T-helper 17 cell (primary cell): ENCODE results near the gene ACP1. TPM values are rescaled to one million over a fixed set of nuclear protein-coding genes. Genes with fewer than 3 reads are reported as not detected.

Experiments used
- ATAC-seq: fragments of 150-1000 bp; cut with Tn5 transposase; 2 replicates; pipeline ENCODE4 v1.10.0; 2021; ENCODE audit warnings: mild to moderate bottlenecking, moderate library complexity
- DNase-seq, 3 donors: peaks; one replicate each; pipeline versions ENCODE4 v3.0.0 to v3.0.0-alpha.2; 2020 to 2021
- H3K9me3 ChIP-seq: one replicate; pipeline ENCODE4 v1.7.0; 2013; ENCODE audit warnings: low read length, mild to moderate bottlenecking; ENCODE audit not compliant: control insufficient read depth, poor library complexity, severe bottlenecking
- H3K27ac Mint-ChIP-seq: one replicate; pipeline ENCODE4 v1.8.0; 2022; ENCODE audit warnings: mild to moderate bottlenecking, moderate library complexity, mixed read lengths
- H3K27me3 Mint-ChIP-seq: one replicate; pipeline ENCODE4 v1.8.0; 2022; ENCODE audit warnings: mixed read lengths
- H3K36me3 Mint-ChIP-seq: one replicate; pipeline ENCODE4 v1.8.0; 2022; ENCODE audit warnings: low read depth, mixed read lengths
- H3K4me1 Mint-ChIP-seq: one replicate; pipeline ENCODE4 v1.8.0; 2022; ENCODE audit warnings: mild to moderate bottlenecking, mixed read lengths
- H3K4me3 Mint-ChIP-seq: one replicate; pipeline ENCODE4 v1.8.0; 2022; ENCODE audit warnings: mild to moderate bottlenecking, moderate library complexity, mixed read lengths
- total RNA-seq, 4 donors: library from RNA in 2 of 4; stranded (reverse) in 2 of 4; gene quantifications; one replicate each; pipeline ENCODE4 v1.2.3 and lab custom pipeline; 2022 to 2026

The ACP1 gene
- 10 to 100 TPM; 71.2 to 87.2 TPM for total RNA-seq
- total RNA-seq (lab: John Stamatoyannopoulos, UW) = 58.3 to 90.6 reads per million in 2 donors

DNA sequence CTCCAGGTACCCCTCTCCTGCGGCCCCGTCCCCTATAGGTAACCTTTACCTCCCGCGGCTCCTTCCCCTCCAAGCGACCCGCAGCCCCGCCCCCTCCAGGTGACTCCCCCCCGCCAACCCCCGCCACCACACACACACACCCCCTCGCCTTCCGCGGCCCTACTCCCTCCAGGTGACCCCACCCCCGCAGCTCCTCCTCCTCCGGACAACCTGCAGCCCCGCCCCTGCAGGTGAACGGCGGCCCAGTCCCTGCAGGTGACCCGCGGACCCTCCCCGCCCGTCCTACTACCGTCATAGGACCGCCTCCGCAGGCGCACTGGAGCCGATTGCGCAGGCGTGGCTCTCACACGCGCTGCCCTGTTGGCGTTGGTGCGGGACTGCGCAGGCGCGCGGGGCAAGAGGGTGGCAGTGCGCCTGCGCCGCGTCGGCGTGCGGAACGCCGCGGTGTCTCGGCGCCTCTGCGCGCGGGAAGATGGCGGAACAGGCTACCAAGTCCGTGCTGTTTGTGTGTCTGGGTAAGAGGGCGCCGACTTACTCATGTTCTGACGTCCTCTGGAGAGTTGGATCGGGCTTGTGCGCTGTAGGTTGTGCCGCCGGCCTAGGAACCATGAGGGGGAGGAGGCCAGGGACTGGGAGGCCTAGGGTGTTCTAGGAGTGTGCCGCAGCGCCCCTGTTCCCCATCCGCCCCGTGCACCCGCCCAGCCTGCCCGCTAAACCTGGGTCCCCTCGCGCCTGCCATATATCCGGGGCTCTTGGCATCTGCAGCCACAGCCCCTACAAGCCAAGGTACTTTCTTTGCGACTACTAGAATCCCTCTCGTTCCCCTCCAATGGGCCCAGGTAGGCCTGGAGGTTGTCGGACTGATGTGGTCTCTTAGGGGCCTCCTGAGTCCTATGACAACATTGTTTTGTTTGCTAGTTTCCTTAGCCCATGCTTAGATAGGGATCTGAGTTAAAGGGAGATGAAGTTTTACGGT lies at the start of gene ACP1:
TSS of gene ACP1 (plus strand) at position 455 of the 976 bp plus-strand sequence. CDS start at position 473, 18 bp downstream.
- peaks cover 3% of the 10 kb centered on the region for H3K36me3 Mint-ChIP-seq
- H3K4me1 Mint-ChIP-seq = peaks cover 22% of the 10 kb centered on the region
- H3K9me3 ChIP-seq = no peaks in the 10 kb centered on the region
- DNase-seq = peak; percentile 95 to 97 (median 96)
- peak; percentile 84 for ATAC-seq
- H3K27me3 Mint-ChIP-seq = no peaks in the 10 kb centered on the region
- peak within 1 kb of the TSS; percentile 90 for H3K27ac Mint-ChIP-seq
- peak within 1 kb of the TSS; percentile 92 for H3K4me3 Mint-ChIP-seq

DNA sequence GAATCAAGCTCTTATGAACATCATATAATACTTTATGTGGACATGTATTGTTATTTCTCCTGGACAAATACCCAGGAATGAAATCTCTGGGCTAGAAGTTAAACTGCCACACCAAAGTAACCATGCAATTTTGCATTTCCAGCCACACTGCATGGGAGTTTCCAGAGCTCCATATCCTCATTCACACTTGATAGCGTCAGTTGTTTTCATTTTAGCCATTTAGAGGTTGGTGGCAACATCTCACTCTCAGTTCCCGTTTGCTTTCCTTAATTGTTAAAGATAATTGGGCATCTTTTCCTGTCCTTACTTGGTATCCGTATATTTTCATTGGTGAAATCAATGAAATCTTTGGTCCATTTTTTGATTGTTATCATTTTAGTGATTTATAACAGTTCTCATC lies 48.7 kb upstream of the ACP1 start:
- DNase-seq (no peak), ATAC-seq (no peak)
- H3K9me3 ChIP-seq = no peaks in the 10 kb centered on the region
- Mint-ChIP-seq H3K27ac (no peak overlapping the region), H3K4me1 (peaks cover 5% of the 10 kb centered on the region), H3K36me3 (peaks cover 12% of the 10 kb centered on the region), H3K4me3 (no peak overlapping the region), H3K27me3 (no peaks in the 10 kb centered on the region)

DNA sequence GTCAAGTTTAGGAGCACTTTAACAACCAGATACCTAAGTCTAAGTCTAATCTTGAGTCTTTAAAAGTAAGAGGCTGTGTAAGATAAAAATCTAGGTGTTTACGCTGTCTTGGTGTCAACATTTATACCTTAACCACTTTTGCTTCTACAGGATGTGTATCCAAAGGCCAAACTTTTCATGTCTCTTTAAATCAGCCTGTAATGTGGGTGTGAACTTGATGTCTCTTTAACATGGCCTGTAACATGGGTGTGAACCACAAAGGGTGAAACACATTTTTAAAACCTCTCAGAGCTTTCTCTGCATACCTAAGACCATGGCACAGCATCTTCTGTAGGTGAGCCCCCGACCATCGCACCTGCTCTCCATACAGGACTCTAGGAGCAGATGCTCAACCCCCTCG lies 41.3 kb upstream of the ACP1 start:
- no peak overlapping the region for H3K4me3 Mint-ChIP-seq
- H3K9me3 ChIP-seq = no peaks in the 10 kb centered on the region
- H3K27me3 Mint-ChIP-seq = no peaks in the 10 kb centered on the region
- H3K36me3 Mint-ChIP-seq = peaks cover 18% of the 10 kb centered on the region
- no peaks in the 10 kb centered on the region for H3K4me1 Mint-ChIP-seq
- ATAC-seq = no peak
- no peak for DNase-seq
- no peak overlapping the region for H3K27ac Mint-ChIP-seq

DNA sequence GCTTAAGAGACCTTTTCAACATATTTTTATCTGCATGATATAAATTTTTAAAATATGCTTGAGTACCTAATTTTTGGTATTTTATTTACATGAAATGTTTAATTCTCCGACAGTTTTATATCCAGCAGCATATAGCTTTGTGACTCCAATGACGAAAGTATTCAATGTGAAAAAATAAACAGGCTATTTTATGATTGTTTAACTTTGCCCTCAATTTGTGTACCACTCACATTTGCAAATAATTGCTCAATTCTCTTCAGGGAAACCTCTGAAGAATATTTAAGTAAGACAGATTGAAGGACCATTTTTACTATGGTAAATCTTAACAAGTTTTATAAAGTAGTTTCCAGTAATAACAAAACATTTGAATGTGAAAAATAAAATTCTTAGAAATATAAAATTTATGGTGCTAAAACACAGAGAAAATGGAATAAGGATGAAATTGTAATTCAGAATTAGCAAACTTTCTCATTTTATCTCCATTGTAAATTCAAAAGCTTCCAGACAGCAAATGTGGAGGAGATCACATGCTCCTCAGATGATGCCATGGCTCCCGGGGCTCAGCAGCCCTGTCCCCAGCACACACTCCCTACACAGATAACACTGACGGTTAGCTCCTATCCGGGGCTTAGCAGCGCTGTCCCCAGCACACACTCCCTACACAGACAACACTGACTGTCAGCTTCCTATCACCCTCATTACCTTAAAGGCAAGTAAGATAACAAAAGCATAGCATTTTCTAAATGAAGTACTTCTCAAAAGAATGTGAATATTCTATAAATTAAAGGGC lies 40.6 kb upstream of the ACP1 start:
- no peak for ATAC-seq
- H3K27me3 Mint-ChIP-seq = no peaks in the 10 kb centered on the region
- no peak overlapping the region for H3K4me3 Mint-ChIP-seq
- no peak for DNase-seq
- peaks cover 2% of the 10 kb centered on the region for H3K4me1 Mint-ChIP-seq
- H3K27ac Mint-ChIP-seq = no peak overlapping the region
- H3K36me3 Mint-ChIP-seq = peaks cover 20% of the 10 kb centered on the region
- no peaks in the 10 kb centered on the region for H3K9me3 ChIP-seq

DNA sequence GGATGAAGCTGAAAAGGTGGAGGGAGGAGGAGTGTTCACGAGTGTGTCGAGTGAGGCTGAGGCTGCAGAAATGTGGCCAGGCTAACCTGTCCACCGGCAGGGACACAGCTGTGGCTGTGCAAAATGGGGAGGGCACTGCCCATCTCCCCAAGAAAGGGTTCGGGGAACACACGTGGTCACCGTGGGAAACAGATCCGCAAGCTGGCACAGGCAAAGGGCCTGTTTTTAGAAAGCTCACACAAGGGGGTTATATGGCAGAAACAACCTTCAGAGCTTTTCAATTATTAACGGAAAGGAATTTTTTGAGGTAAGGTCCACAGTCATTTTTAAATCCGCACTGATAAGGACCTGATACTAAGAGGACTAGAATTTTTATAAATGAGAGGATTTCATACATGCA lies 36.6 kb upstream of the ACP1 start:
- H3K27me3 Mint-ChIP-seq = no peaks in the 10 kb centered on the region
- no peak overlapping the region for H3K4me3 Mint-ChIP-seq
- no peaks in the 10 kb centered on the region for H3K9me3 ChIP-seq
- DNase-seq = no peak
- H3K27ac Mint-ChIP-seq = no peak overlapping the region
- ATAC-seq = no peak
- peaks cover 20% of the 10 kb centered on the region for H3K36me3 Mint-ChIP-seq
- peaks cover 2% of the 10 kb centered on the region for H3K4me1 Mint-ChIP-seq

DNA sequence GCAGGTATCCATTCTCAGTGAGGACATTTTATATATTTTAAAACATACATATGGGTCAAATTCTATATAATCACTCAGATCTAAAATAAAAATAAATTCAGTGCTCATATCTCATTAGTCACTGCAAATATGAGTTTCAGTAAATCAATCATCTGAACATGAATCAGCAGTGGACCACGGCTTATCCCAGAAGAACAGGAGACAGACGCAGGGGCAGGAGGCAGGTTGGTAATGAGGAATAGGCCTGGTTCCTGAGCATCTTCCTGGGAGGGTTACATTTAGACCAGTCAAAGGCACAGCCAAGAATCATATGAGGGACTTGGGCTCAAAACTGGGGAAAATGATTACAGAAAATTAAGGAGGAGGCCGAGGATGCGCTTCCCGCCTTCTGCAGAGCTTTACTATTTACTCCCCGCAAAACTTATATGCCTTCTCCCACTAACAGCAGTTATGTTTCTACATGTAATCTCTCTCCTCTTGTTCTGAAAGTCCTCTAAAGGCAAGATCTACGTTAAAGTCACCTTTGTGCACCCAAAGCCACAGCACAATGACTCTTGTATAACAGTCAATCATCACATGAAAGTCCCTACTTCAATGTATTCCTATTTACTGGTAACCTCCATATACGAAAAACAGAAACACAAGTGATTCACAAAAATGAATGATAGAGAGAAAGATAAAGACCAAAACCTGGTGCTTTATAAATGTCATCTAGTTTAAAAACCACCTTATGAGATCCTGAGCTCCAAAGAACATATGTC lies 36.0 kb upstream of the ACP1 start:
- no peak overlapping the region for H3K27ac Mint-ChIP-seq
- H3K4me1 Mint-ChIP-seq = peaks cover 2% of the 10 kb centered on the region
- ATAC-seq = no peak

DNA sequence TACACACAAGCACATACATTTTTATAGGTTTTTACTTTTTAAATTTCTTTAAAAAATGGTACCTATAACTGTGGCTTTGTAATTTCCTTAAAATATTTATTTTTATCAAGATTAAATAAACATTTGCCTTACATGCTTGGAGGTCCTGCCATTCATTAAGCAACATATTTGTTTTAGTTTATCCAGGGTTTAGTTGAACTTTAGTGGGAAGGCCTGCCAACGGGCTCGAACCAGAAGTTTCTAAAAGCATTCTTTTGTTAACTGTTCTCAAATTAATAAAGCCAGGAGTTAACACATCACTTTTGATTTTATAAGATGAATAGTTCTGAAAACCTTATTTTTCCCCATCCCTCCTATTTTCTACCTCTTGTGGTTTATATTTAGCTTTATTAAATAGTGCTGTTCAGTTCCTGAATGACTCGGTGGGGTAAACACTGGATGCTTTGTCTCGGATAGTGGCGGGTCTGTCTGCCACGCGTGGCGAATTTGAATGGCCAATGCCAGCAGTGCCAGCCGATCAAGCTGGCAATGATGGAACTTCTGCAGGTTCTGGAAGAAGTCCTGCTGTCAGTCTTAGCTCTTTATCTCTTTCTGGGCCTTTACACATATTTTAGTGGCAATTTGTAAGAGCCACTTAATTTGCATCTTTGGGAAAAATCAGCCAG lies 33.1 kb upstream of the ACP1 start:
- H3K27ac Mint-ChIP-seq = no peak overlapping the region
- no peaks in the 10 kb centered on the region for H3K27me3 Mint-ChIP-seq
- no peak overlapping the region for H3K4me3 Mint-ChIP-seq
- ATAC-seq (no peak), DNase-seq (no peak)
- H3K9me3 ChIP-seq = no peaks in the 10 kb centered on the region
- H3K36me3 Mint-ChIP-seq = peaks cover 8% of the 10 kb centered on the region
- H3K4me1 Mint-ChIP-seq = peaks cover 2% of the 10 kb centered on the region

More for the DNA sequence above, 36.0 kb upstream of the ACP1 start:
- H3K36me3 Mint-ChIP-seq = peaks cover 20% of the 10 kb centered on the region
- H3K27me3 Mint-ChIP-seq = no peaks in the 10 kb centered on the region
- no peaks in the 10 kb centered on the region for H3K9me3 ChIP-seq
- H3K4me3 Mint-ChIP-seq = no peak overlapping the region
- DNase-seq = no peak

DNA sequence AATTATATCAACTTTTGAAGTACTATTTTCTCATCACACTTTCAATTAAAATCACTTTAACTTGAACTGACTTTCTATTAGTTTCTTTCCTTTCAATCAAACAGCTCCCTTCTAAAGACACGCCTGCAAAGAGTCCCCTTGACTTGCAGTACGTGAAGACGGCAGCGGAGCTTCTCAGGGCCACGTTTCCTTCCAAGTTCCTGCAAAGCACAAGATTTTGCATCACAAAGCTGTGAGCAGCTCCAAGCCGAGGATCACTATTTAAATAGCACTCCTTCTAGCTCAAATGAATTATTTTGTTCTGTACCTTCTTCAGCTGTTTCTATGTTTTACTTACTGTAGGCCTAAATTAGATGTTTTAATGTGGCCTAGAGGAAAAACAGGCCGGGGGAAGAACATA lies 31.7 kb upstream of the ACP1 start:
- Mint-ChIP-seq H3K4me3 (no peak overlapping the region), H3K4me1 (peaks cover 2% of the 10 kb centered on the region), H3K27me3 (no peaks in the 10 kb centered on the region), H3K27ac (no peak overlapping the region), H3K36me3 (peaks cover 2% of the 10 kb centered on the region)
- H3K9me3 ChIP-seq = no peaks in the 10 kb centered on the region
- no peak for DNase-seq
- ATAC-seq = no peak

DNA sequence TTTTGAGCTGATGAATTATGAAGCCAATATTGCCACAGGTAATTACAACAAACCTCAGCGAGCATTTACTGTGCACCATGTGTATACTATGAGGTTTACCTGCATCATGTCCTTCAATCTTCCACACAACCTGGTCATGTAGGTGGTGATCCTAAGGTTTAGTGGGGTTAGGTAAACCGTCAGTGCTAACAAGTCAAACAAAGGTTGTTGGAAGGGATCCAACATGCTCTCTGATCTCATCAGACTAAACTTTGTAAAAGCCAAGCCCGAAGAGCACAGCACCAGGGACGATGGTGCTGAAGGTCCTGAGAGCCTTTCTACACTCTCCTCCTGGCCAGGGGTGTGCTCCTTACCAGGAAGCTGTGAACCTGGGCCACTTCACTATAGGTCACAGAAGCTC lies 30.3 kb upstream of the ACP1 start:
- H3K36me3 Mint-ChIP-seq = peaks cover 3% of the 10 kb centered on the region
- H3K4me3 Mint-ChIP-seq = no peak overlapping the region
- no peak overlapping the region for H3K27ac Mint-ChIP-seq
- H3K27me3 Mint-ChIP-seq = no peaks in the 10 kb centered on the region
- ATAC-seq (no peak), DNase-seq (no peak)
- no peaks in the 10 kb centered on the region for H3K4me1 Mint-ChIP-seq
- no peaks in the 10 kb centered on the region for H3K9me3 ChIP-seq

DNA sequence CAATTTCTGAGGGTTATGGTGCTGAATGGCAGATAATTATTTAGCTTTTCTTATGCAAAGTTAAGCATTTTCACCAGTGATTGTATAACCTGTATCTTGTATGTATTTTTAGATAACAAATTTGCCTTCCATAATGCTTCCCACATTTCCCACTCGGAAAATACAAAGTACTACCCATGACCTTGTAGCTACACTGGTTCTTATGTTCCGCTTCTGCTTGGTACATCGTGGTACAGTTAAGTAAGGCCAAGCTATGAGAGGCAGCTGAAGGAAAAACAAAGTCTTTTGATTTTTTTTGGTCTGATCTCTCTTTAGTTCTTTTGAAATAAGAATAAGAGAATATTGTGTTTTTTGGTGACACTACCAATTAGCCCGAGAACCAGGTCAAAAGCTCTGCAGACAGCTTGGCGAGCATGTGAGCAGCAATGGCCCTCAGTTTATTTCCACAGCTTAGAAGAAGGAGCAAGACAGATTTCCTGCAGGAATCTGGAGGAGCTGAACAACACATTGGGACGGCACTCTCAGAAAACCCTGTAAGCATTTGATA lies 27.7 kb upstream of the ACP1 start:
- no peaks in the 10 kb centered on the region for H3K27me3 Mint-ChIP-seq
- ATAC-seq (no peak), DNase-seq (no peak)
- H3K4me3 Mint-ChIP-seq = no peak overlapping the region
- peaks cover 12% of the 10 kb centered on the region for H3K36me3 Mint-ChIP-seq
- H3K4me1 Mint-ChIP-seq = no peaks in the 10 kb centered on the region
- no peak overlapping the region for H3K27ac Mint-ChIP-seq
- no peaks in the 10 kb centered on the region for H3K9me3 ChIP-seq

DNA sequence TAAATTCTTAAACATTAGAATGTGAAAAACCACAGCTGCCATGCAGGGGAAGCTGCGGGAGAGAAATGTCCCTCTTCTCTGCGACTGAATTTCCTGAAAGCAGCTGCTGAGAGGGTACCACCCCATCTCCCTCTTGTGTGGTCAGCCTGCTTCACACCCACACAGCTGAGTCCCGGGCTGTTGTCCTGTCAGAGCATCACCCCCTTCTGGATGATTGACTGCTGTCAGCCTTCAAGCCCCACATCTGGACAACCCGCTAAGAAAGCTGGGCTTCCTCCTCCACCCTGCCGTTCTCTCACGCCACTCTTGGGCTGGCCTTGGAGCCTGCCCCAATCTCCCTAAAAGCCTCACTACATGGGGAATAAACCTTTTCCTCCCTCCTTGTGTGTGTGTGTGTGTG lies 26.9 kb upstream of the ACP1 start:
- ATAC-seq (no peak), DNase-seq (no peak)
- no peak overlapping the region for H3K27ac Mint-ChIP-seq
- no peaks in the 10 kb centered on the region for H3K9me3 ChIP-seq
- no peak overlapping the region for H3K4me3 Mint-ChIP-seq
- peaks cover 12% of the 10 kb centered on the region for H3K36me3 Mint-ChIP-seq
- H3K27me3 Mint-ChIP-seq = no peaks in the 10 kb centered on the region
- H3K4me1 Mint-ChIP-seq = no peaks in the 10 kb centered on the region

DNA sequence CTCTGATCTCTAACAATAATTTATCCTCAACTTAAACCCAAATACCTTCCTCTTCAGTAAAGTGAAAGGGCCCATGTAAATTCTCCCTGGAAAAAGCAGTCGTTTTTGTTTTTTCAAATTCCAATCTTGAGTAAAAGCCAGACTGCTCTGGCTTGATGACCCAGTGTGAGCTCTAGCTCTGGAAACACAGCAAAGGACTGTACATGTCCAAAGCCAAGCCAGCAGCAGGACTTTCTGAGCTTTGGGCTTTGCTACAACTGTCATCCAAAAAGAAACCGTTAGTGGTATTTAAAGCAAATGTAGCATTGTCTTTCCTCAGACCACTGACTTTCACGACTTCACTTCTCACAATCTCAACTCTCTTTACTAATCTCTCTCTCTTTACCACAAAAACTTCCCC lies 26.3 kb upstream of the ACP1 start:
- ATAC-seq (no peak), DNase-seq (no peak)
- Mint-ChIP-seq H3K36me3 (peaks cover 12% of the 10 kb centered on the region), H3K4me3 (no peak overlapping the region), H3K27me3 (no peaks in the 10 kb centered on the region), H3K4me1 (no peaks in the 10 kb centered on the region), H3K27ac (no peak overlapping the region)
- H3K9me3 ChIP-seq = no peaks in the 10 kb centered on the region
